K562 (cell line): ENCODE data around the gene HNRNPA3. TPM values are rescaled to one million over a fixed set of nuclear protein-coding genes. Genes with fewer than 3 reads are reported as not detected.
A peak's percentile ranks its signal among the peaks of the same experiment; 100 is the strongest.

Source experiments
- ATAC-seq: fragments of 200-7000 bp; cut with Tn5 transposase; 3 replicates; pipeline ENCODE4 v1.9.1; 2020; ENCODE audit warnings: moderate library complexity
- BruUV-seq: library from RNA; stranded (reverse); fragments of 400-500 nt; replicated peaks from 2 replicates; lab custom pipeline; 2021; lab: Mats Ljungman, UMichigan
- CTCF ChIA-PET: fragments of 300-600 bp; formaldehyde crosslinking; extraction: SDS; loops from one replicate; lab custom pipeline; 2021; ENCODE audit warnings: low intra/inter-chr PET ratio; lab: Yijun Ruan, JAX
- POLR2A ChIA-PET: fragments of 300-600, 350-650 bp; sonication (Branson Sonifier 250); formaldehyde crosslinking; extraction: SDS; loops from one replicate; lab custom pipeline; 2021; ENCODE audit warnings: antibody characterized with exemption, inconsistent platforms; lab: Yijun Ruan, JAX
- DNase-seq, 4 experiments: peaks; one replicate each; pipeline versions ENCODE4 v3.0.0 to v3.0.0-alpha.2; 2011 to 2018; ENCODE audit warnings: low spot score in 3 of 4, mixed read lengths in 3 of 4; ENCODE audit errors: extremely low read depth in 1 of 4
- FAIRE-seq: peaks from 2 replicates; lab custom pipeline; 2011; peaks lifted over from hg19 to GRCh38; lab: Jason Lieb, UNC
- H2AFZ ChIP-seq: 2 replicates; pipeline ENCODE4 v1.6.0; 2011; ENCODE audit warnings: low read depth, low read length, control low read depth, inconsistent platforms
- H3K27ac ChIP-seq: fragments of 200-600 bp; 3 replicates; pipeline ENCODE4 v1.8.0; 2011; ENCODE audit warnings: low read depth, mild to moderate bottlenecking, control low read depth, inconsistent platforms, low read length, moderate library complexity, mixed read lengths; ENCODE audit errors: extremely low read depth
- H3K27me3 ChIP-seq, 2 experiments: fragments of 300-600 bp in 1 of 2; 2 replicates in 1 of 2; 3 replicates in 1 of 2; pipeline versions ENCODE4 v1.6.0 to v1.8.0; 2011; ENCODE audit warnings: inconsistent platforms in 2 of 2, low read length in 2 of 2, mild to moderate bottlenecking in 1 of 2, mixed read lengths in 1 of 2, moderate library complexity in 1 of 2; ENCODE audit not compliant: control insufficient read depth in 2 of 2, insufficient read depth in 2 of 2
- H3K36me3 ChIP-seq: fragments of 300-600 bp; 3 replicates; pipeline ENCODE4 v1.8.0; 2011; ENCODE audit warnings: mild to moderate bottlenecking, low read length, inconsistent platforms; ENCODE audit not compliant: control insufficient read depth, insufficient read depth
- H3K4me1 ChIP-seq, 2 experiments: fragments of 200-600 bp in 1 of 2; replicated peaks in 1 of 2; 2 replicates in 1 of 2; 3 replicates in 1 of 2; pipeline versions ENCODE4 v1.5.1 to v1.8.0; 2011; ENCODE audit warnings: inconsistent platforms in 2 of 2, low read length in 2 of 2, mild to moderate bottlenecking in 1 of 2, mixed read lengths in 1 of 2, moderate library complexity in 1 of 2; ENCODE audit not compliant: control insufficient read depth in 2 of 2, insufficient read depth in 2 of 2
- H3K4me2 ChIP-seq: 2 replicates; pipeline ENCODE4 v1.6.1; 2011; ENCODE audit warnings: low read length, control low read depth, inconsistent platforms, mixed read lengths; ENCODE audit not compliant: insufficient read depth
- H3K4me3 ChIP-seq: fragments of 200-600 bp; sonication (generic), shearing (Covaris generic); 2 replicates; pipeline ENCODE4 v1.5.1; 2016; ENCODE audit warnings: control low read depth, inconsistent platforms
- H3K79me2 ChIP-seq: fragments of 200-600 bp; 3 replicates; pipeline ENCODE4 v1.8.0; 2011; ENCODE audit warnings: low read length, inconsistent platforms; ENCODE audit not compliant: control insufficient read depth, insufficient read depth
- H3K9ac ChIP-seq, 2 experiments: 2 replicates each; pipeline versions ENCODE4 v1.6.0 to v1.6.1; 2011; ENCODE audit warnings: low read depth in 2 of 2, low read length in 2 of 2, control low read depth in 1 of 2, inconsistent platforms in 1 of 2, mild to moderate bottlenecking in 1 of 2, mixed read lengths in 1 of 2; ENCODE audit not compliant: insufficient read depth in 1 of 2
- H3K9me1 ChIP-seq: one replicate; pipeline ENCODE4 v1.6.0; 2011; ENCODE audit warnings: inconsistent platforms, mild to moderate bottlenecking, low read length, moderate library complexity; ENCODE audit not compliant: control insufficient read depth, insufficient read depth
- H3K9me3 ChIP-seq: replicated peaks from 2 replicates; pipeline ENCODE4 v1.5.1; 2011; ENCODE audit warnings: low read depth, low read length, inconsistent platforms; ENCODE audit not compliant: control insufficient read depth, insufficient read depth
- H4K20me1 ChIP-seq: replicated peaks from 2 replicates; pipeline ENCODE4 v1.6.1; 2011; ENCODE audit warnings: low read length, inconsistent platforms, mixed read lengths; ENCODE audit not compliant: control insufficient read depth, insufficient read depth
- ARID4B ChIP-seq: sonication (generic); formaldehyde crosslinking; IDR thresholded peaks from 2 replicates; pipeline ENCODE4 v1.8.0; 2022; ENCODE audit warnings: mild to moderate bottlenecking, missing genetic modification reagents
- BCOR ChIP-seq: fragments of 450-650 bp; IDR thresholded peaks from 2 replicates; pipeline ENCODE4 v1.6.1; 2016
- BMI1 ChIP-seq: fragments of 150-350 bp; IDR thresholded peaks from 2 replicates; pipeline ENCODE4 v1.6.1; 2014; ENCODE audit warnings: low read length
- C11orf30 ChIP-seq: fragments of 450-650 bp; IDR thresholded peaks from 2 replicates; pipeline ENCODE4 v1.6.1; 2016; ENCODE audit warnings: low read depth, mild to moderate bottlenecking
- CBX5 ChIP-seq: IDR thresholded peaks from 2 replicates; pipeline ENCODE4 v1.6.1; 2014; ENCODE audit warnings: low read depth, borderline replicate concordance
- CCNT2 ChIP-seq: IDR thresholded peaks from 2 replicates; pipeline ENCODE4 v1.6.1; 2011; ENCODE audit warnings: borderline replicate concordance, low read depth, mild to moderate bottlenecking, moderate library complexity, mixed read lengths, low read length; ENCODE audit not compliant: insufficient read length; ENCODE audit errors: extremely low read depth
- MEIS2 ChIP-seq: fragments of 450-650 bp; IDR thresholded peaks from 2 replicates; pipeline ENCODE4 v1.6.1; 2014; ENCODE audit warnings: mild to moderate bottlenecking; ENCODE audit not compliant: partially characterized antibody
- NCOR1 ChIP-seq: fragments of 450-650 bp; IDR thresholded peaks from 2 replicates; pipeline ENCODE4 v1.6.1; 2016; ENCODE audit warnings: mild to moderate bottlenecking, moderate library complexity
- POLR2G ChIP-seq: fragments of 200-400 bp; formaldehyde crosslinking; IDR thresholded peaks from 2 replicates; pipeline ENCODE4 v1.6.1; 2017; ENCODE audit warnings: low read depth, mild to moderate bottlenecking, antibody characterized with exemption, low read length, moderate library complexity
- SLC30A9 ChIP-seq: fragments of 250-450 bp; sonication (Bioruptor Pico); IDR thresholded peaks from 2 replicates; pipeline ENCODE4 v1.8.0; 2022; ENCODE audit warnings: mild to moderate bottlenecking, moderate library complexity
- U2AF1 ChIP-seq: fragments of 200-400 bp; formaldehyde crosslinking; optimal IDR thresholded peaks from 2 replicates; pipeline ENCODE3; 2017; ENCODE audit warnings: mild to moderate bottlenecking, low read depth, low read length, moderate library complexity
- ZBTB1 ChIP-seq: sonication (generic); formaldehyde crosslinking; IDR thresholded peaks from 2 replicates; pipeline ENCODE4 v1.8.1; 2023; ENCODE audit warnings: missing genetic modification reagents, low read depth, mild to moderate bottlenecking, borderline replicate concordance
- ZBTB17 ChIP-seq: fragments of 450-650 bp; formaldehyde crosslinking; IDR thresholded peaks from 2 replicates; pipeline ENCODE4 v1.4.0; 2020; ENCODE audit warnings: mild to moderate bottlenecking
- ZNF347 ChIP-seq: fragments of 450-650 bp; formaldehyde crosslinking; IDR thresholded peaks from 2 replicates; pipeline ENCODE4 v1.4.0; 2020; ENCODE audit warnings: low read depth, mild to moderate bottlenecking, moderate library complexity
- ZNF76 ChIP-seq: fragments of 250-450 bp; sonication (Bioruptor Pico); IDR thresholded peaks from 2 replicates; pipeline ENCODE4 v1.4.0; 2020; ENCODE audit warnings: mild to moderate bottlenecking, moderate library complexity, borderline replicate concordance
- WGBS: fragments of 100-300 bp; shearing (Covaris generic); methylation state at CpG from one replicate; pipeline ENCODE4 v1.1.6; 2016; ENCODE audit warnings: low coverage, mixed read lengths; ENCODE audit not compliant: insufficient coverage; ENCODE audit errors: missing lambda C conversion rate; 5-methylcytosine and 5-hydroxymethylcytosine counted together
- in situ Hi-C: fragments of 300-500 bp; cut with MboI; formaldehyde crosslinking; loops from 4 replicates; pipeline ENCODE4 v1.15.0; 2018; ENCODE audit warnings: inconsistent platforms, mixed read lengths
- intact Hi-C: fragments of 100-400 bp; cut with micrococcal nuclease; formaldehyde crosslinking; loops from 2 replicates; pipeline ENCODE4 v1.14.2; 2022
- polyA plus RNA-seq, 8 experiments: library from polyadenylated mRNA; depleted of rRNA in 4 of 8; stranded (reverse) in 5 of 8; unstranded in 3 of 8; fragments of >200 nt; fragmentation: Nextera tagmentation in 2 of 8; fragmentation: Illumina TruSeq in 1 of 8; extraction: Ambion mirVana in 2 of 8; extraction: Trizol in 1 of 8; gene quantifications; 2 replicates each; pipeline versions ENCODE4 v1.2.1 to v1.2.3, GENCODE V29; 2011 to 2014; ENCODE audit warnings: inconsistent platforms in 1 of 8, missing spikeins in 1 of 8
- total RNA-seq, 7 experiments: library from RNA; depleted of rRNA in 6 of 7; stranded (reverse); fragments of >200 nt in 6 of 7; fragmentation: Illumina TruSeq in 2 of 7; extraction: Trizol in 2 of 7; gene quantifications; 2 replicates each; pipeline versions ENCODE4 v1.2.1 to v1.2.3, GENCODE V29; 2011 to 2021; ENCODE audit warnings: low replicate concordance in 1 of 7

Gene HNRNPA3
- total and polyA plus RNA-seq, 9 of the 15 experiments (the other 6 are each of a cell fraction or from before 2014, with no cell fraction given), result 72.8 to 428 (median 192) TPM

GRCh38 chr2:177261116-177262060, 48.8 kb downstream of the HNRNPA3 start:
- Histone ChIP-seq H4K20me1 (peaks cover 27% of the 10 kb centered on the region), H3K27ac (peak overlapping the region; percentile 98; the same call in 2 of the 3 replicates), H3K9me3 (peaks cover 18% of the 10 kb centered on the region), H3K9me1 (no peaks in the 10 kb centered on the region), H3K9ac (peak overlapping the region in 1 of 2 experiments; percentile 98; a peak in 3 of 4 replicates), H3K4me3 (peak overlapping the region; percentile 91), H3K79me2 (peaks cover 80% of the 10 kb centered on the region), H3K36me3 (peaks cover 41% of the 10 kb centered on the region), H3K4me1 (peaks cover 39 to 41% of the 10 kb centered on the region in 2 experiments), H3K27me3 (no peaks in the 10 kb centered on the region), H2AFZ (no peak overlapping the region), H3K4me2 (peak overlapping the region; percentile 65)
- intact Hi-C loops, result loop anchor here (2.0 to 10.0 kb wide), 5 partner anchors 19 to 496 kb away; a partner anchor contains a TSS
- CTCF ChIA-PET, result interaction anchor here (0.6 kb wide), 1 partner anchor 9 kb away, joined by 4 read pairs; no protein-coding TSS in a partner anchor
- 33% methylated on average over 5 of the region's 5 CpGs for WGBS
- BruUV-seq, result no TSS peak
- in situ Hi-C loops, result loop anchor here (5.0 kb wide), 1 partner anchor 71 kb away; no protein-coding TSS in a partner anchor
- no peak for ATAC-seq
- POLR2A ChIA-PET, result interaction anchor here (0.7 to 9.1 kb wide), 6 partner anchors 9 to 141 kb away, joined by 3 to 199 read pairs (median 4); no protein-coding TSS in a partner anchor
- no peak for DNase-seq
- no peak for FAIRE-seq
- TF ChIP-seq CCNT2 (peak; percentile 5), ARID4B (CRISPR knock-in tag) (no peak), CBX5 (no peak), SLC30A9 (CRISPR knock-in tag) (no peak), NCOR1 (no peak), POLR2G (peak; percentile 29; the same call in 1 of the 2 replicates), BMI1 (no peak), U2AF1 (peak; percentile 20), ZNF76 (CRISPR knock-in tag) (no peak), ZNF347 (no peak), ZBTB1 (no peak), C11orf30 (0 out of 2 replicates have a peak, but pooled peaks have one; percentile 12), MEIS2 (peak; percentile 11), ZBTB17 (CRISPR knock-in tag) (no peak), BCOR (0 out of 2 replicates have a peak, but pooled peaks have one; percentile 20)
